Activated naive CD4-positive, alpha-beta T cell (primary cell): ENCODE results near the gene HMCN2.

Source experiments
- DNase-seq, 4 experiments: peaks; one replicate each; lab custom pipeline; 2025; lab: John Stamatoyannopoulos, UW

HMCN2 gene

DNA sequence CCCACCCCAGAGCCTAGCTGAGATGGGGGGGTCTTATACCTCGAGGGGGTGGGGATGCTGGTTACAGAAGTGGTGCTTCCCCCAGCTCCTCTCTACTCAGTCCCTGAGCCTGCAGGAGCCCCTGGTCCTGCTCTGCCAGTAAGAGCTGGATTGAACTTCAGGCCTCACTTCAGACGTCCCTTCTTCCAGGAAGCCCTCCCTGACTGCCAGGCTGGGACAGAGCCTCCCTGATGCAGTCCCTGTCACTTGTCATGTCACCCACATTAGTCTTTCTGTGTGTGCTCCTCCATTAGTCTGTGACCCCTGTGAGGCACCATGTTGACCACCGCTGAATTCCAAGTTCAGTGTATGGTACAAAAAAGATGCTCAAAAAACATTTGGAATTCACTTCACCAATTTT, 100.5 kb downstream of the HMCN2 start:
- no peak for DNase-seq

DNA sequence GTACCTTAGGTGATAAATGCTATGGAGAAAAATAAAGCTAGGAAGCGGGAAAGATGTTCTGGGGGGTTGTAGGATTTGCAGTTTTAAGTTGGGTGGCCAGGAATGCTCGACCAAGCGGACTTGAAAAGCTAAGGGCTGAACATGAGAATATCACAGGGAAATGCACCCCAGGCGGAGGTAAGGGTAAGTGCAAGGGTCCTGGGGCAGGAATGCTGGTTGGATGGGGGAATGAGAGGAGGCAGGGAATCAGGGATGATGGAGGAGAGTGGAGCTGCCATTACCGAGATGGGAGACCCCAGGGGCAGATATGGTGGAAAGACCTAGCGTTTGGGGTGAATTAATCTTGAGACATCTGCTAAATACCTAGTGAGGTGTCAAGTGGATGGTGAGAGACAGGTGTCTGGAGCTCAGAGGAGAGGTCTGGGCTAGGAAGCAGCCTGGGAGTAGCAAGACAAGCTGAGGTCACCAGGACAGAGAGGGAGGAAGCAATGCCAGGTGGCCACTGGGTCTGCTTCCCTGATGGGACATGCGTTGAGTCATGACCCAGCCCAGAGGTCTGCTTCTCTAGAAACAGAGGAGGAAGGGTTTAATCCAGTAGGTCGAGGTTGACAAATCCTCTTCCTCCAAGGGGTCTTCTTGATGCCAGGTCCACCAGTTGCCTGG, 101.5 kb downstream of the HMCN2 start:
- no peak for DNase-seq

DNA sequence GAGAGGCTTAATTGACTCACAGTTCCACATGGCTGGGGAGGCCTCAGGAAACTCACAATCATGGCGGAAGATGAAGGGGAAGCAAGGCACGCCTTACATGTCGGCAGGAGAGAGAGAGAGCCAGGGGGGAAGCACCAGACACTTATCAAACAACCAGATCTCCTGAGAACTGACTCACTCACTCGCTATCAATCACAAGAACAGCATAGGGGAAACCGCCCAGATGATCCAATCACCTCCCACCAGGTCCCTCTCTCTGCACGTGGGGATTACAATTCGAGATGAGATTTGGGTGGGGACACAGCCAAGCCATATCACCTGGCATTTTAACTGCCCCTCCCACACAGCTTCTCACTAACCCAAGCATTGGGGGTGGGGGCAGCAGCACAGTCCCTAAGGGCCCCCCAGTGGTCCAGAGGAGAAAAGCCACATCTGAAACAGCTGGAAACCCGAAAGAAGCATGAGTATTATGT, 103.1 kb downstream of the HMCN2 start:
- no peak for DNase-seq

DNA sequence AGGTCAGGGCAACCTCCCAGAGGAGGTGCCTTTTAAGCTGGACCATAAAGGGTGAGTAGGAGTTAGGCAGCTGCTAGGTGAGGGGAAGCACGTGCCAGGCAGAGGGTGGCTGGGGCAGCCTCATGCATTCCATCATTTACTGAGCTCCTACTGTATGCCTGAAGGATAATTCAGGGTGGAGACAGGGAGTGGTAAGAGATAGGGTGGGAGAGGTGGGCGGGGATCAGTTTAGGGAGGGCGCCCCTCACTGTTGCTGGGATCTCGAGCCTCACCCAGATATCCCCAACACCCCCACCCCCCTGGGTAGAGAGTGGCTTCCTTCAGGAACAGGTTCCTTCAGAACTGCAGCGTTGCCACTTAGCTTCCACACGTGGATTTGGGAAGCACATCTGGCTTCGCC, 104.7 kb downstream of the HMCN2 start:
- DNase-seq, result no peak

DNA sequence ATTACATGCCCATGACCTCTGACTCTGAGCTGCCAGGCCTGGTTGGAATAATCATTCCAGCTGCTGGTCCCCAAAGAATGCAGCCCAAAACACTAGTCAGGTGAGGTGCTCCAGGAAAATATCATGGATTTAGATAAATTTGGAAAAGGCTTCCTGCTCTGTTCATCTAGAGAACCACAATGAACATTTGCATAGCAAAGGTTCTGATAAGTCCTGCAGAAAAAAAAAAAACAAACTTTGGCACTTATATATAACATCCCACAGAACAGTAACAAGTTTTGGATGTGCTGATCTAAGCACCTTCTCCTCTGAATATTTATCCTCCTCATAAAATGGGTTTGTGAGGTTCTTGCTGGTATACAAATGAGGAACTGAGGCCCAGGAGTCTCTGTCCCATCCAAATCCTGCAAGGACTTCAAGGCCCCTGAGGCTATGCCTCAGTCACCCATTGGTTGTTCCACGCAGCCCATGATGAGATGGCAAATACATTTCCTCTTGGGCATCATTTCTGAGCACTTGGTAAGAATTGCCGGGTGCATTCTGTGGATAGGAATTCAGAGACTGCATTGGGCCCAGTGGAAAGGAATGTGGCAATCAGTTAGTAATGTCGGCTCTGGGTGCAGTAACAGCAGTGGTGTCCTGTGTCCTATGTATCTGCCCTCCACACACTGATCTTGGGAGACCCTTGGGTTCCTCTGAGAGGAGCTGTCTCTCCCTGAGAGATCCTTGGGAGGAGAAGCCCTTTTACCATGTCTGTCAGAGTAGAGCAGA, 105.8 kb downstream of the HMCN2 start:
- DNase-seq, result no peak

DNA sequence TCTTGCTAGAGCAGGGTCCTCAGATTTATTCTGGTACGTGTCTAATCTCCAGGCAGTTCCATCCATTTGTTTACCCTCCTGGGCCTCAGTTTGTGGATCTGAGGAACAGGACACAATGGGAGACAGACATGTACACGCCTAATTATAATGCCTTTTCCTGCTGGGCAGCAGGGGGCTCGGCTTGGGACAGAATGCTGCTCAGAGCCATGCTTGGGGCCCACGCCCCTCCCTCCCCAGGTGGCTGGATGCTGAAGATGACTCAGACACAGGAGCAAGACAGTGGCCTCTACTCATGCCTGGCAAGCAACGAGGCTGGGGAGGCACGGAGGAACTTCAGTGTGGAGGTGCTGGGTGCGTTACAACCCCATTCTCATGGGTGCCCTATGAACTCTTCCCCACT, 106.5 kb downstream of the HMCN2 start:
- no peak for DNase-seq

DNA sequence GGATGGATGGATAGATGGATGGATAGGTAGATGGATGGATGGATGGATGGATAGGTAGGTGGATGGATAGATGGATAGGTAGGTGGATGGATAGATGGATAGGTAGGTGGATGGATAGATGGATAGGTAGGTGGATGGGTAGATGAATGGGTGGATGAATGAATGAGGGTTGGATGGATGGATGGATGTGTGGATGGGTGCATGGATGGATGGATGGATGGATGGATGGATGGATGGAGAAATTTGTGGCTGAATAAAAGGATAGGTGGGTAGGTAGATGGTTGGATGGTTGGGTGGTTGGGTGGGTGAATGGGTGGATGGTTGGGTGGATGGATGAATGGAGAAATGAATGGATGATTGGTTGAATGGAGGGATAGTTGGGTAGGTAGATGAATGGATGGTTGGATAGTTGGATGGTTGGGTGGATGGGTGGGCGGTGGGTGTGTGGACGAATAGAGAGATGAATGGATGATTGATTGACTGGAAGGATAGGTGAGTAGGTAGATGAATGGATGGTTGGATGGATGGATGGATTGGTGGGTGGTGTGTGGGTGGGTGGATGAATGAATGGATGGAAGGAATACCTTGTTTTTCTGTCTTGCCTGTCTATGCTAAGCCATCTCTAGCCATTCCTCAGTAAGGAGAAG, 108.2 kb downstream of the HMCN2 start:
- no peak for DNase-seq

DNA sequence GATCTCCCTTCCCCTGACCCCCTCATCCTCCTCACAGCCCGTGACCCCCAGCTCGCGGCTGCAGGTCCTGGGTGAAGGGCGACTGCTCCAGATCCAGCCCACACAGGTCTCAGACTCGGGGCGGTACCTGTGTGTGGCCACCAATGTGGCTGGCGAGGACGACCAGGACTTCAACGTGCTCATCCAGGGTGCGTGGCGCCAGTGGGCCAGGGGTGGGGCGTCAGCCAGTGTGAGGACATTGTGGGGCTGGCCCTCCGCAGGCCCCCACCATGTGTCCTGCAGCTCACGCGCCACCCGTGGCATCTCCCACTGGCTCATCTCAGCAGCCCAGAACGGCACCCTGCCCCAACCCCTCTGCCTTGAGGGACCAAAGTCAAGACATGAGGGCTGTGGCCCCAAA, 112.1 kb downstream of the HMCN2 start:
- no peak for DNase-seq

DNA sequence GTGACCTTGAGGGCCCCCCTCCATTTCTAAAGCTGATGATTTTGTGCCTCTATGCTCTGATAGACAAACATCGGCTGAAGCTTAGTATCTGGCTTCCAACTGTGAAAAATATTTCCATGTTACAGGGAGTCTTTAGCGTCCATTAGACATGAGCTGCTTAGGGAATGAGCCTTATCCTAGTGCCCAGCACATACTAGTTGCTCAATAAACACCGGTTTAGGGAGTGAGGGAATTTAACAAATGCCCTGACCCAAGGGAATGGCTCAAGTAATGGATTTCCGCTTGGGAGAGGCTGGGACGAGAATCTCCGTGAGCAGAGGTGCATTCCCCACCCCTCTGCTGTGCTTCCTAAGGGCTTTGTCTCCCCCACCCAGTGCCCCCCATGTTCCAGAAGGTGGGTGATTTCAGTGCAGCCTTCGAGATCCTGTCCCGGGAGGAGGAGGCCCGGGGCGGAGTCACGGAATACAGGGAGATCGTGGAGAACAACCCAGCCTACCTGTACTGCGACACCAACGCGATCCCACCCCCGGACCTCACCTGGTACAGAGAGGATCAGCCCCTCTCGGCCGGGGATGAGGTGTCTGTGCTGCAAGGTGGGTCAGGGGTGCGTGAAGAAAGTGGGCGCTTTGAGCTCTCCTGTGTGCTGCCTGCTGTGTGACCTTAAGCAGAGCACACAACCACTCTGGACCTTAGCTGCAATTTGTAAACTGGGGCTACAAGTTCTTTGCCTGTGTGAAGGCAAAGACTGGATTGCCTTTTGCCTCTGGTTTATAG, 113.5 kb downstream of the HMCN2 start:
- DNase-seq, result no peak

DNA sequence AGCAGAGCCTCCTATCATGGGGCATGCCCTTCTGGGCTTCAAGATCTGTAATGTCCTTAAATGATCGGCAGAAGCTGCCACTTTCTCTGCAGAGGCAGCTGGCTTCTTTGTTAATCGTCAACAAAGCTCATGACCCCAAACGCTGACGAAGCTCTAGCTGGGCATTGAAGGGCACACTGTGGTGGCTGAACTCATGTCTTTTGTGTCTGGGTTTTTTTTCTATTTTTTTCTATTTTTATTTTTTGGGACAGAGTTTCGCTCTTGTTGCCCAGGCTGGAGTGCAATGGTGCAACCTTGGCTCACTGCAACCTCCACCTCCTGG, 114.0 kb downstream of the HMCN2 start:
- no peak for DNase-seq

DNA sequence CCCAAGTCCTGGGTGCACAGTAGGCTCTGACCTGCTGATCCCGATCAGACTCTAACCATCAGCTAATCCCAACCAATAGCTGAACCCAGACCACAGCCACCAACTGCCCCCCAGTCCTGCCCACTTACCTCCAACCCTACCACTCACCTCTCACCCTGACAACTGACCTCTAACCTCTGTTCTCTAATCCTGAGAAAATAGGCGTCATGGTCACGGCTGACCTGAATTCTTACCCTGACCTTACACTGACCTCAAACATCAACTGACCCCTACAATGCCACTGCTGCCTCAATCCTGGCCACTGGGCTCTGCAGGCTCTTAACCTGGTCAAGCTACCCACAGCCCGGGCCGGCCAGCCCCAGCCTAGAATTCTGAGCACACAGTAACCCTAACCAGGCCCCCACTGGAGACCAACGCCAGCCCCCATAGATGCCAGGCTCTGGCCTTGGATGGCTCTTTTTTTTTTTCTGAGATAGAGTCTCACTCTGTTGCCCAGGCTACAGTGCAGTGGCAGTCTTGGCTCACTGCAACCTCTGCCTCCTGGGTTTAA, 115.4 kb downstream of the HMCN2 start:
- DNase-seq, result no peak

DNA sequence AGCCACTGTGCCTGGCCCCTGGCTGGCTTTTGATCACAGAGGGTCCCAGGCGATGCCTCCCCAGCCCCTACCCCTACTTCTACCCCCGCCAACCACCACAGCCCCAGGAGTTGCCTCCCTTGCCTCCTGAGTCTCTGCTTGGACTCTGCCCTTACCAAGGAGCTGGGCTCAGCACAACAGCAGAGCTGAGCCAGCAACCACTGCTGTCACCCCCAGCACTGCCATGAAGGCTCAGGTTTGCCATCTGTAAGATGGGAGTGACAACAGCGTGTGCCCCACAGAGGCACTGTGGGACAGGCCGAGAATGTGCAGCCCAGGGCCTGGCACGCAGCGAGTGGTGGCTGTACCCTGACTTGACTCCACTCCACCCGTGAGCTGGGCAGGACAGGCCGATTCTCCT, 116.1 kb downstream of the HMCN2 start:
- DNase-seq, result no peak

DNA sequence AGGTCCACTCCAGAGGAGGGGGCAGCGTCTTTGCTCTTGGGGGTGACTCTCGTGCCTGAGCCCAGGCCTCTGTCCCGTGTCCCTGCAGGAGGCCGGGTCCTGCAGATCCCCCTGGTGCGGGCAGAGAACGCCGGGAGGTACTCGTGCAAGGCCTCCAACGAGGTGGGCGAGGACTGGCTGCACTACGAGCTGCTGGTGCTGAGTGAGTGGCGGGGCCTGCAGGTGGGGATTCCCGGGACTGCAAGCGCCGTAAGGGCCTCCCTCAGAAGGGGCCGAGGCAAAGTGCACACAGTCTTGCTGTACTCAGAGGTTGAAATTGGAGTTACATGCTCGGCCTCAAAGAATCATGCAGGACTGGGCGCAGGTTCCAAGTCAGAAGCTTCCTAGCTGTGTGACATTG, 116.5 kb downstream of the HMCN2 start:
- no peak for DNase-seq

DNA sequence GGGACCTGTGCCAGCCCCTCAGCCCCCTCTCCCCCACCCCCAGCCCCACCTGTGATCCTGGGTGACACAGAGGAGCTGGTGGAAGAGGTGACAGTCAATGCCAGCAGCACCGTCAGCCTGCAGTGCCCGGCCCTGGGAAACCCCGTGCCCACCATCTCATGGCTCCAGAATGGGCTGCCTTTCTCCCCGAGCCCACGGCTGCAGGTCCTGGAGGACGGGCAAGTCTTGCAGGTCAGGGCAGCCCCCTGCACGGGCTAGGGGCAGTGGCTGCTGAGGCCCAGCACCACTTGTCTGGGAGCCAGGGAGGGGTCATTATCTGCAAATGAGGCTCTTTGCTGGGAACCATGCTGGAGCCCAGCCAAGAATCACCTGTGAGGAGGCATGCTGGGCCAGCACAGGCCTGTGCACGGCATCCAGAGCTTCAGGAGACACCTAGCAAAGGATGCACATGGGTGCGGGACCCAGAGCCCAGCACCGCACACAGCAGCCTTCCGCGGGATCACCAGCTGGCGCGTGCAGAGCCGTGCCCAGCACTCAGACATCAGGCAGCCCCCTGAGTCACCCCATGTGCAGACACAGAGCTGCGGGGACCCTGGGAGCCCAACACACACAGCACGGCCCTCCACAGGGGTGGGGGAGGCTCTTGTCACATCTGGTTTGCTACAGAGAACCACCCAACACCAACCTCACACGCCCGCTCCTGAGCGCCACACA, 117.2 kb downstream of the HMCN2 start:
- DNase-seq, result no peak

DNA sequence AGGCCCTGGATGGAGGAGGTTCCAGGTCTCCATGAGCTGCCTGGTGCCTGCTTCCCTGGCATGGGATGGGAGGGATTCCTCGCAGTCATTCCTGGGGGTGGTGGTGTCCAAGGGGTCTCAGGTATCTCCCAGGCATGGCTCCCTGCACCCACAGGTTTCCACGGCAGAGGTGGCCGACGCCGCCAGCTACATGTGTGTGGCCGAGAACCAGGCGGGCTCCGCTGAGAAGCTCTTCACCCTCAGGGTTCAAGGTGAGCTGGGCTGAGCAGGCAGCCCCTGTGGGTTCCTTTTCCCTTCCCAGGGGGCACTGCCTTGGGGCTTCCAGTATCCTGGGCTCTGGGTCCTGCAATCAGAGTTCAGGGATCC, 117.8 kb downstream of the HMCN2 start:
- DNase-seq, result no peak

DNA sequence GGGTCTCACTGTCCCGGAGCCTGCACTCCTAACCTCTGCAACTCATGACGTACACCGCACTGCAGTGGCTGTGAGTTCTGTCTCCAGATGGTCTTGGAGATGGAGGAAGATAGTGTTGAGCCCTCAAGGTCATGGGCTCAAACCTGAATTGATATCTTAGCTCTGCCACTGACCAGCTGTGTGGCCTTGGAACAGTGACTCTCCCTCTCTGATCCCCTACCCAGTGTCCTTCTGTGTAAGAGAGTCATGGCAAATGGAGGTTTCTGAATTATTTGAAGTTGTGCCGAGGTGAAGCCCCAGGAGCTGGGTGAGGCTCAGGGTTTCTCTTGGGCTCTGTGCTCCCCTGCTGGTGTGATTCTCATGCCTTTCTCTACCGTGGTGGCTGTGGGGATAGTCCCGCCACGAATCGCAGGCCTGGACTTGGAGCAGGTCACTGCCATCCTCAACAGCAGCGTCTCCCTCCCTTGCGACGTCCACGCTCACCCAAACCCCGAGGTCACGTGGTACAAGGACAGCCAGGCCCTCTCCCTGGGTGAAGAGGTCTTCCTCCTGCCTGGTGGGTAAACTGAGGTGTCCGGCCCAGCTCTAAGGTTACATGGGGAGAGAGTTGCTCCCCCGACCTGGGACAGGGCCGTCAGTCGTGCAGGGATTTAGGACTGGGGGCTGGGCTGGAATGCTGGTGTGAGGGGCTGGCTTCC, 118.6 kb downstream of the HMCN2 start:
- no peak for DNase-seq

DNA sequence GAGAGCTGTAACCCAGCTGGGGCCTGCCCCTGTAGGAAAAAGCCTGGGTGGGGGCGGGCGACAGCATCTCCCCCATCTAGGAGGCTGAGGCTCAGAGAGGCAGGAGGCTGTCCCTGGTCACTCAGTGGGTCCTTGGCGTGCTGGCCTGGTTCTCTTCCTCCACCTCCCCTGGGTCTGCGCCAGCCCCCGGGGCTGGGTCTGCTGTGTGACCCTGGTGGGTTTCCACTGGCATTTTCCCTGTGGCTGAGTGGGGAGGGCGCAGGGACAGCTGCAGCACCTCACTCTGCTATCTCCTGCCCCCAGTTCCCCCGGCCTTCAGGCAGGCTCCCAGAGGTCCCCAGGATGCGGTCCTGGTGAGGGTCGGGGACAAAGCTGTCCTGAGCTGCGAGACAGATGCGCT, 119.7 kb downstream of the HMCN2 start:
- no peak for DNase-seq

DNA sequence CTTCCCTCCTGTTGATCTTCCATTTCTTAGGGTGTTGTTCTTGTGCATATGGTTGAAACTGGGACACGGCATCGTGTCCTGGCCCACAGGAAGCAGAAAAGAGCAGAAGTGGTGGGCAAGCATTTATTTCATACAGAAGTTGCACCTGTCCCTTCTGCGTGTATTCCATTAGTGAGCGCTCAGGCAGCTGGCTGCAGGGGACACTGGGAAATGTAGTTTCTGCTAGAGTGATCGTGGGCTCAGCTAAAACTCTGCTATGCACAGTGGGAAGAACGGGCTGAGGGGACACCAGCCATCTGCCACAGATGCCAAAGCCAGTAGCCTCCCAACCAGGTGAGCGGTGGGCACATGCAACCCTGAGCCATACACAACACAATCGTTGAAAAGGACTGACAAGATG, 121.8 kb downstream of the HMCN2 start:
- no peak for DNase-seq

DNA sequence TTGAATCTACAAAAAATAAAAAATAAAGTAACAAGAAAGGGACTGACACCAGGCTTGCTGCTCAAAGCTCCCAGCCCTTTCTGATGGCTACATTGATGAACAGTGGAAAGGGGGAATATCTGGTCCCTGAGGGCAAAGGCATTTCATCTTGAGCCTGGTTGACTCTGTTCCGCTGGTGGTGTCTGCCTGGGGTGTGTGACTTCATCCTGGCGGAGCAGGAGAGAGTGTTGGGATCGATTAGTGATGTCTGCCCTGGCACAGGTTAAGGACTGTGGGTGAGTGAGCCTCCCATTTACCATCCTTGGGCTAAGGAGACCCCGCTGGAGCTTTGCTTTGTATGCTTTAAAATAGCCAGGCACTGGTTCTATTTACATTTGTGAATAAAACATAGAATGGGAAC, 122.3 kb downstream of the HMCN2 start:
- DNase-seq, result no peak

DNA sequence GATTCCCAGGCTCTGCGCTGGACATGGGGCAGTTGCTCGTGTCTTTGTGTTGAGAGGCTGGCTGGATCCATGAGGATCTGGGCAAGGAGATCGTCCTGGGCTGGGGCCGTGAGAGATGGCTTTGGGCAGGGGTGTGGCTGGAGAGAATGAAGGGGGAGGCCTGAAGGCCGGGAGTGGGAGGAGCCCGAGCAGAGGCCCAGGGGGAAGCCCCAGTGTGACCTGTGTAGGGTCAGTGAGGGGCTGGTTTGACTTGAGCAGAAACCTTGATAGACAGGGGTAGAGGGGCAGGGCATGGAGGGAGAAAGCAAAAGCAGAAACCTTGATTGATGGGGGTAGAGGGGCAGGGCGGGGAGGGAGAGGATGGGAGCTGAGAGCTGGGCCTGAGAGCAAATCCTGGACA, 124.8 kb downstream of the HMCN2 start:
- DNase-seq, result no peak

DNA sequence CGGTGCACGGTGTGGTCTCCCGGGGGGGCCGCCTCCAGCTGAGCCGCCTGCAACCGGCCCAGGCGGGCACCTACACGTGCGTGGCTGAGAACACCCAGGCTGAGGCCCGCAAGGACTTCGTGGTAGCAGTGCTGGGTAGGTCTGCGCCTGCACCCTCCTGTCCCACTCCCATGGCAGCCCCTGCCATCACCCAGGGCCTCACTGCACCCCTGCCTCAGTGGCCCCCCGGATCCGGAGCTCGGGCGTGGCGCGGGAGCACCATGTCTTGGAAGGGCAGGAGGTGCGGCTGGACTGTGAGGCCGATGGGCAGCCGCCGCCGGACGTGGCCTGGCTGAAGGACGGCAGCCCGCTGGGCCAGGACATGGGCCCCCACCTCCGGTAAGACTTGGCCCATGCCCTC, 125.4 kb downstream of the HMCN2 start:
- DNase-seq, result no peak
